NCI-H524 treated with DMSO at 0.1 percent for 48 hours (cell line): ENCODE measurements around the gene ARHGAP22.
A peak's percentile ranks its signal among the peaks of the same experiment; 100 is the strongest.

Experiments
- DNase-seq: peaks from one replicate; lab custom pipeline; 2025; lab: John Stamatoyannopoulos, UW

Gene ARHGAP22

GRCh38 chr10:48477616-48478015 is 127.3 kb downstream of the ARHGAP22 start:
- DNase-seq = no peak

GRCh38 chr10:48477141-48477540 is 127.7 kb downstream of the ARHGAP22 start:
- DNase-seq = no peak

- DNase-seq = peak; percentile 19
Measured at GRCh38 chr10:48476279-48476982, 128.4 kb downstream of the ARHGAP22 start.

GRCh38 chr10:48475943-48476278 is 129.0 kb downstream of the ARHGAP22 start:
- no peak for DNase-seq

GRCh38 chr10:48474765-48475365 is 130.0 kb downstream of the ARHGAP22 start:
- DNase-seq = no peak

- no peak for DNase-seq
Measured at GRCh38 chr10:48473704-48474103, 131.2 kb downstream of the ARHGAP22 start.

GRCh38 chr10:48472501-48473069 is 132.3 kb downstream of the ARHGAP22 start:
- no peak for DNase-seq

- no peak for DNase-seq
Measured at GRCh38 chr10:48470893-48471805, 133.7 kb downstream of the ARHGAP22 start.

- no peak for DNase-seq
Measured at GRCh38 chr10:48470115-48470892, 134.6 kb downstream of the ARHGAP22 start.

GRCh38 chr10:48469516-48470020 is 135.3 kb downstream of the ARHGAP22 start:
- no peak for DNase-seq

- DNase-seq = no peak
Measured at GRCh38 chr10:48468866-48469511, 135.9 kb downstream of the ARHGAP22 start.

GRCh38 chr10:48468130-48468790 is 136.6 kb downstream of the ARHGAP22 start:
- no peak for DNase-seq

- no peak for DNase-seq
Measured at GRCh38 chr10:48467669-48468068, 137.2 kb downstream of the ARHGAP22 start.

GRCh38 chr10:48466611-48467240 is 138.1 kb downstream of the ARHGAP22 start:
- DNase-seq = no peak

- no peak for DNase-seq
Measured at GRCh38 chr10:48465860-48466521, 138.9 kb downstream of the ARHGAP22 start.

GRCh38 chr10:48464871-48465736 is 139.8 kb downstream of the ARHGAP22 start:
- DNase-seq = no peak

- DNase-seq = no peak
Measured at GRCh38 chr10:48464121-48464870, 140.6 kb downstream of the ARHGAP22 start.
